NCI-H1105 (cell line): Measurements from ENCODE around the gene BEAN1.

Experiments
- DNase-seq: peaks from one replicate; lab custom pipeline; 2025; lab: John Stamatoyannopoulos, UW

The BEAN1 gene

DNA sequence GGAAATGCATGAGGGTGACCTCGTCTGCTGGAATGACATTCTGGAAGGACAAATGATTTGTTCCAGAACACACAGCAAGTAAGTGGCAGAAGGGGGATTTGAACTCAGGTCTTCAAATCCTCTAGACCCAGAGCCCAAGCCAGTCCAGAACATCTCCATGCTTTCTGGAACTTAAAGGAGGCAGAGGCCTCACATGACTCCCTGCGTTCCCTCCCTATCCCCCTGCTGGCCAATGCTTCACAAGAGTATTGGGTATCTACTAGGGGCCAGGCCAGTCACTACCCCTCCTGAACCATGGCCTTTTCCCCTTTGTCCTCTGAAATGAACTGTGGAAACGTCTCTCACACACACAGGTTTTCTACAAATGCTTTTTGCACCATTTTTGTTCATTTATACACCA is 7.6 kb upstream of the BEAN1 start:
- no peak for DNase-seq

DNA sequence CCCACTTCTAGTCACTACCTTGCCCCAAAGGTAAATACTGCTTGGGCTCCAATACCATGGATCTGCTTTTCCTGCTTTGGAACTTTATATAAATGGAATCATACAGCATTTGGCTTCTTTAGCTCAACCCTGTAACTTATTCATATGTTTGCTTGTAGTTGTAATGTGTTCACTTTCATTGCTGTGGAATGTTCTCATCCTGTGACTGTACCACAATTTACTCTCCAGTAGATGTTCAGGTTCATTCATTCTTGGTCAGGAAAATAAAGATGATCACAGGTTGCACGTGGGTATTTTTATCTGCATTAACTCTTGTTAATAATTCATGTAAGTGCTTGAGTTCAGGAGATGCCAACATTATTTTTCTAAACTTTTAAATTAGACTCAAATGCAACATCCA is 6.7 kb upstream of the BEAN1 start:
- no peak for DNase-seq

DNA sequence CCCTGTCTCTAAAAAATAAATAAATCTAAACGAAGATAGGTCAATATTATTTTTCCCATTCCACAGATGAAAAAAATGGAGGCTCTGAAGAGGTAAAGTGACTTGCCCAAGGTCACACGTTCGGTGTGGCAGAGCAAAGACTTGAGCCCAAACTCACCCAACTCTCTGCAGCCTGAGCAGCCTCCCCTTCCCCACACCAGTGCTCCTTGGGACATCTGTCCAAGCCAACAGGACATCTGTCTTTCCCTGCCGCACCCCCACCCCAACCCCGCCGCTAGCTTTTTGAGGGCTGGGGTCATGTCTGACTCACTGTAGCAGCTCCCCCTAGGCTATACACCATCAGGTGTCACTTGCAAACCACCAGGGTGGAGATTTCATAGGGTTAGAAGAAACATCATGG is 5.2 kb upstream of the BEAN1 start:
- no peak for DNase-seq

GRCh38 chr16:66422366-66422765 is 4.7 kb upstream of the BEAN1 start:
- no peak for DNase-seq

GRCh38 chr16:66423177-66423576 is 3.9 kb upstream of the BEAN1 start:
- no peak for DNase-seq

DNA sequence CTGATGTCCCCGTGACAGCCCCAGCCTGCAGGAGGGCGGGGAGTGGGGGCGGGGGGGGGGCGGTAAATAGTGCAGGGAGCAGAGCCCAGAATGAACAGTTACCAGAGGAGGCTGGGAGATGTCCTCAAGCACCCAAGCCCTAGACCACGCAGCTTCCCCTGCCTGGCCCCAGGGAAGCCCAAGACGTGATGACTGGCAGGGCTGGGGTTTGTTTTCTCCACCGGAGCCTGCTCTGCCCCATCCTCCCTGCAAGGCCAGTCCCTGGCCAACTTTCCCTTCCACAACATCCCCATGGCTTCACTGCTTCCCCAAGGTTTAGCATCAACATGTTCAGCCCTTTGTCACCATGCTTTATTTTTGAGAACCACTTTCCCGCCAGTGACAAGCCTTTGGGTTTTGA is 1.4 kb upstream of the BEAN1 start:
- no peak for DNase-seq

- no peak for DNase-seq
Measured at GRCh38 chr16:66426112-66427035, 721 bp upstream of the BEAN1 start.

- no peak for DNase-seq
Measured at GRCh38 chr16:66427871-66428681, 981 bp downstream of the BEAN1 start.

GRCh38 chr16:66428682-66429251 is 1.7 kb downstream of the BEAN1 start:
- DNase-seq, result no peak

- DNase-seq, result no peak
Measured at GRCh38 chr16:66429290-66429962, 2.3 kb downstream of the BEAN1 start.

DNA sequence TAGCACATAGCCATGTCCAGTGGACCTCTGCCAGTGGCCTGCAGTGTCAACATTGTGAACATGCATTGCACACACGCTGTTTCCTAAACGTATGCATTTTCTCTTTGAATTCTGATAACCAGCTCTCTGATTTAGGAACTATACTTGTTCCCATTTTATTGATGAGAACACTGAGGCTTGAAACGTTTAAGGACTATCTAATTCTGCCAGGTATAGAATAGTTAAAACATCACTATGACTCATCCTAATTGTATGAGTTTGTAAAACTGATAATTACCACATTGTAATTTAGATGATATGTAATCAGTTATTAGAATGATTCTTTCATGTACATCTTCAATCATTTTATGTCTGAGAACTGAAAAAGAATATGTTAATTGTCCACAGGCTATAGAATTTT is 3.1 kb downstream of the BEAN1 start:
- DNase-seq, result no peak

- DNase-seq, result no peak
Measured at GRCh38 chr16:66431760-66432159, 4.7 kb downstream of the BEAN1 start.

GRCh38 chr16:66432429-66432828 is 5.3 kb downstream of the BEAN1 start:
- no peak for DNase-seq

- DNase-seq, result no peak
Measured at GRCh38 chr16:66434619-66435430, 7.7 kb downstream of the BEAN1 start.

DNA sequence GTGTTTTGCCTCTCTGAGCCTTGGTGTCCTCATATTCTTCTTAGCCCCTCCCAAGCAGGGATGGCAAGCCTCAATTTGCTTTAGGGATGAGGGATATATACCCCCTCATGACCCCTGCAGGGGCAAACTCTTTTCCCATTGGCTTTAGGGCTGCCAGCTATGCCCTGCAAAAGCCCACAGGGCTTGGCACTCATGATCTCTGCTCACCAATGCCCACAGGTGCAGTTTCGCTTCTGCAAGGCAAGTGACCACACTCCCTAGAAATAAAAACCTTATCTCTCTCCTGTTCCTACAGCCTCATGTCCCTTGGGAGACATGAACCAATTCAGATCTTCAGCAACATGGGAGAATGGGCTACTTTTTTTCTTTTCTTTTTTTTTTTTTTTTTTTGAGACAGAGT is 8.8 kb downstream of the BEAN1 start:
- DNase-seq, result no peak

DNA sequence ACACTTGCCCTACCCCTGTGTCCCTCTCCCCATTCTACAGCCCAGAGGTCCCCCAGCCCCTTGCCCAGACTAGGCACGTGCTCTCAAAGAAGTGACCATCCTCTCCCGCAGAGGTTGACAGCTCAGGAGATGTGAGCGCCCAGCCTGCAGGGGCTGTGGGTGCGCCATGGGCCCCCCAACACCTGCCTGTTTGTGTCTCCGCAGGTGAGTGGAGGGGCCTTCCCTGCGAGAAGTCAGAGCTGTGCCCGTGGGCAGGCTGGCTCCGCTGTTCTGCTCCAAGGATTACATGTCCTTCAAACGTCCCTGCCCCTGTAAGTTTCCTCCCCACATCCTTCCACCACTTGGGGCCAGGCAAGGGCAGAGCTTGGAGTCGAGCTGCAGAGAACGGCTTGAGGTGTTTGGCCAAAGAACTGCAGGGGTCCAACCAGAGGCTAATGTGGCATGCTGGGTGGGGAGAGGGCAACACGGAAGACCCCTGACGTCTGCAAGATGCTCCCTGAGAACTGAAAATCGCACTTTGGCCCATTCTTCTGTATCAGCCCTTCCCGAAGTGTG is 10.4 kb downstream of the BEAN1 start:
- no peak for DNase-seq

DNA sequence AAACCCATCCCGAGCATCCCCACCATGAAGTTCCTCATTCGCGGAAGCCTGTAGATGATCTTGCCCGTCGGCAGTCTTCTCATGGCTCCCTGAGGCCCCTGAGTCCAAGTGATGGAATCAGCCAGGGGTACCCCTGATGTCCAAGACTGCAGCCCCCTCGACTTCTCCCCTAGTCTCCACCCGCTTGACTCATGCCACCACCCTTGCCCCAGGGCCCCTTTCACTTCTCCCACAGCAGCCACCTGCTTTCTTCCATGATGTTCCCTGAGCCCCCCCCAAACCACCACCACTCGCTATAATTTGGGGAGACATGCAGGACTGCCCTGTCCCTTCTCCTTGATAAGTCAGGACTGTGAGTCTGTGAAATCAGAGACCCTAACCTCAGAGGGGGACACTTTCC is 11.4 kb downstream of the BEAN1 start:
- DNase-seq, result no peak

DNA sequence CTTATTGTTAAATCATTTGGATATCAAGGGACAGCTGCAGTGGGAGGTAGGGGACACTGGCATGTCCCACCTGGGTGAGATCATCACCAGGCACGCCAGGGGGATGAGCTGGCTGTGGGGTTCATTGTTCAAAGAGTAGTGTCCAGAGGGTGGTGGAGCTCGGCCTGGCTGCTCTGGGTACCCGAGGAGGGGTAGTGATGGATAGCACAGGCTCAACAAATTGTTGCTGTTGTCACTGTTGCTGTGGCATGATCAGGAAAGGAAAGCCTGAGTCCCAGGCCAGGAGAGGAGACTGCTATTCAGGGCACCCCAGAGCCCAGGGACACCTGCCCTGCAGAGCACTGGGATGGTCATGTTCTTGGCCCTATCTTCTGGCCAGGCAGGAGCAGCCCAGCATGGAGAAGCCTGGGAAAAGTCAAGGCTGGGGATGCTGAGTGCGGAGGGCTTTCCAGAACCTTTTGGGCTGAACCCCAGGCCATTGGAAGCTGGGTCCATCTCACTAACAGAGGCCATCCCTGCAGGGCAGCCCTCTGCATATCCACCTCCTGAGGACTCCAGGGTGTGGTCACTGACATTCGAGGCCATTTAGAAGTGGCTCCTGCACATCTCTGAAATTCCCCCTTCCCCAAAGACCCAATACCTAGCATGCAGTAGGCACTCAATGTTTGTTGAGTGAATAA is 12.1 kb downstream of the BEAN1 start:
- no peak for DNase-seq

- DNase-seq, result no peak
Measured at GRCh38 chr16:66440271-66440802, 13.2 kb downstream of the BEAN1 start.

DNA sequence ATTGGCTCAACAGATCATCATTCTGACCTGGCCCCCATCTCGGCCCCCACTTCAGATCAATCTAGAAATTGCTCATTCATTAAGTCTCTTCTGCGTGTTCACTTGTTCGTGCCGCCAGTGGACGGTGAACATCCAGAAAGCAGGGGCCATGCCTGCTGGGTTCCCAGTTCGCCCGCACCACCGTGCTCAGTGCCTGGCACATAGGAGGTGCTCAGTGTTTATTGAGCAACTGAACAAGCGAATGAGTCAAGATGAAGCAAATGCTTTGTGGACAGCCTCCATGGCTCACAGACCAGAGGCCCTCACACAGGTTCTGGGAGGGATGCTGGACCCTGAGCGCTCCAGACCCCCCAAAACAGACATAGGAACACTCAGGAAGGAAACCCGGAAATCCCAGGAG is 13.9 kb downstream of the BEAN1 start:
- DNase-seq, result no peak
